ENCODE measurements around the gene NCKAP5.

NCKAP5 gene

DNA sequence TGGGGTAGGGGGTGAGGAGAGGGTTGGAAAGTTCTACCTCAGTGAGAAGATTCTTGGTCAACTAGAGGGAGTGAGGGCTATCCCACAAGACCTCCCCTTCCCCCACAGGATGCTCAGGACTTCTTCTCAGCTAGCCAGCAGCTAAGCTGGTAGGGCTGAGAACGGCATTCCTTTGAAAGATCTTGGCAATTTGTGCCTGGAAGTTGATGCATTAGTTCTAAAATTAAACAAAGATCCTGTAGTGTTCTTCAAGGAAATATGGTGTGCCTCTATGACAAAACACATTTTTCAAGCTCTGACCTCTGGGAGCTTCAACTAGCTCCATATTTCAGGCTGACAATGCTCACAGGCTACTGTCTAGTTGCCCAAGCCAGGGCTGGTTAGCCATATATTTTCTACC is 900.6 kb downstream of the NCKAP5 start:
- no peak for DNase-seq (ENCODE audit: low spot score)
- Histone ChIP-seq H3K36me3 (ENCODE audit: low read depth) (no peaks in the 10 kb centered on the region), H3K27me3 (ENCODE audit: insufficient read depth, poor library complexity, severe bottlenecking) (peaks cover 52% of the 10 kb centered on the region), H3K4me1 (ENCODE audit: insufficient read depth, poor library complexity, severe bottlenecking) (peaks cover 12% of the 10 kb centered on the region), H3K27ac (ENCODE audit: poor library complexity, severe bottlenecking) (no peak overlapping the region), H3K4me3 (ENCODE audit: severe bottlenecking) (no peak overlapping the region), H3K9me3 (ENCODE audit: severe bottlenecking) (no peaks in the 10 kb centered on the region)
- TF ChIP-seq, protein P1, sequence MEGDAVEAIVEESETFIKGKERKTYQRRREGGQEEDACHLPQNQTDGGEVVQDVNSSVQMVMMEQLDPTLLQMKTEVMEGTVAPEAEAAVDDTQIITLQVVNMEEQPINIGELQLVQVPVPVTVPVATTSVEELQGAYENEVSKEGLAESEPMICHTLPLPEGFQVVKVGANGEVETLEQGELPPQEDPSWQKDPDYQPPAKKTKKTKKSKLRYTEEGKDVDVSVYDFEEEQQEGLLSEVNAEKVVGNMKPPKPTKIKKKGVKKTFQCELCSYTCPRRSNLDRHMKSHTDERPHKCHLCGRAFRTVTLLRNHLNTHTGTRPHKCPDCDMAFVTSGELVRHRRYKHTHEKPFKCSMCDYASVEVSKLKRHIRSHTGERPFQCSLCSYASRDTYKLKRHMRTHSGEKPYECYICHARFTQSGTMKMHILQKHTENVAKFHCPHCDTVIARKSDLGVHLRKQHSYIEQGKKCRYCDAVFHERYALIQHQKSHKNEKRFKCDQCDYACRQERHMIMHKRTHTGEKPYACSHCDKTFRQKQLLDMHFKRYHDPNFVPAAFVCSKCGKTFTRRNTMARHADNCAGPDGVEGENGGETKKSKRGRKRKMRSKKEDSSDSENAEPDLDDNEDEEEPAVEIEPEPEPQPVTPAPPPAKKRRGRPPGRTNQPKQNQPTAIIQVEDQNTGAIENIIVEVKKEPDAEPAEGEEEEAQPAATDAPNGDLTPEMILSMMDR (IDR thresholded peaks at IDR 0.05; ENCODE audit: poor library complexity, severe bottlenecking): no peak
- ATAC-seq (ENCODE audit: low read depth): no peak

DNA sequence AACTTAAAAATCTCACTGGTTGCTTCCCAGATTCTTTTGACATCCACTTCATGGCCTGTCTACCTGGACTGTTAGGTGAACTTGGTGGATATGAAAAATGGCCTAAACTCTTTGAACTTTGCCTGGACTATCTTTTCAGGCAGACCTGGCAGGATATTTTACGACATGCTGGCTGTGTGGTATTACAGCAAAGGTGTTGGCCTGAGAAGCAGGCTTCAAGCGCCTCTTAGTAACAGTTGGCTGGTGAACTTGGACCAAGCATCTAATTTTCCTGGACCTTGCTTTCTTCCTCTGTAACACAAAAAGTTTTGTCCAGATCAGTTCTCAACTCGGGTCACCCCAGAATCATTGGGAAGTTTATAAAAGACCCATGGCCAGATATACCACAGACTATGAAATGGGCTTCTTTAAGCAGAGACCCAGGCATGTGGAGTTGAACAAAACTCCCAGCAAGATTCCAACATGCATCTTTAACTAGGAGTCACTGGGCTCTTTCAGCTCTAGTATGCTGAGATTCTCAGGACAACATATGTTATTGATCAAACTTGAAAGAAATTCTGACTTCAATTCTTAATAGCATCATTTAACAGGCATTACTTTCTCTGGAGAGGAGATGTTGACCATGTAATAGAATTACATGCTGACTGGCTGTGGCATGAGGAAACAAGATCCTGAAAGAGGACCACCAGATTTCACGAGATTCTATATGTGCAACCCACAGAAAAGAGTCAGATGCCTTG is 902.7 kb downstream of the NCKAP5 start:
- Histone ChIP-seq H3K4me3 (ENCODE audit: severe bottlenecking) (no peak overlapping the region), H3K27ac (ENCODE audit: poor library complexity, severe bottlenecking) (no peak overlapping the region), H3K4me1 (ENCODE audit: insufficient read depth, poor library complexity, severe bottlenecking) (no peaks in the 10 kb centered on the region), H3K9me3 (ENCODE audit: severe bottlenecking) (no peaks in the 10 kb centered on the region), H3K36me3 (ENCODE audit: low read depth) (no peaks in the 10 kb centered on the region), H3K27me3 (ENCODE audit: insufficient read depth, poor library complexity, severe bottlenecking) (peaks cover 45% of the 10 kb centered on the region)
- ATAC-seq (ENCODE audit: low read depth) (no peak), DNase-seq (ENCODE audit: low spot score) (no peak)
- TF ChIP-seq, protein P1 (IDR thresholded peaks at IDR 0.05; ENCODE audit: poor library complexity, severe bottlenecking): no peak

DNA sequence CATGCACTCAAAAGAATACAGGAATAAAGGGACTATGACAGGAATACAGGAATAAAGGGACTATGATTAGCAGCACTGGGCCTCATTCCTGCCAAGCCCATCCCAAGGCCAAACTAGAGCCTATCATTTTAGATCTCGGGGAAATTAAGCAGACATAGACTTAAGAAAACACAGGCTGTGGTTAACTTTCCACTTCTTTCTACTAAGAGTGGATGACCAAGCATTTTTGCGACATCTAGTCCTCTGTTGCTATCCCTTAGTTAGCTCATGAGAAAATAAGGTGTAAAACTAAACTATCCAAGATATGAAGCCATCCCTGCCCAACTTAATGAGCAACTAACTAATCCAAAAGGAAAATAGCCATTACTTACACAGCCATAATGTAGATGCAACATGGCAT is 904.2 kb downstream of the NCKAP5 start:
- H3K36me3 ChIP-seq (ENCODE audit: low read depth): no peaks in the 10 kb centered on the region
- no peak overlapping the region for H3K27ac ChIP-seq (ENCODE audit: poor library complexity, severe bottlenecking)
- ATAC-seq (ENCODE audit: low read depth) (no peak), DNase-seq (ENCODE audit: low spot score) (no peak)
- TF ChIP-seq, protein P1 (IDR thresholded peaks at IDR 0.05; ENCODE audit: poor library complexity, severe bottlenecking): no peak
- H3K4me3 ChIP-seq (ENCODE audit: severe bottlenecking): no peak overlapping the region
- H3K4me1 ChIP-seq (ENCODE audit: insufficient read depth, poor library complexity, severe bottlenecking): no peaks in the 10 kb centered on the region
- no peaks in the 10 kb centered on the region for H3K9me3 ChIP-seq (ENCODE audit: severe bottlenecking)
- peaks cover 30% of the 10 kb centered on the region for H3K27me3 ChIP-seq (ENCODE audit: insufficient read depth, poor library complexity, severe bottlenecking)

DNA sequence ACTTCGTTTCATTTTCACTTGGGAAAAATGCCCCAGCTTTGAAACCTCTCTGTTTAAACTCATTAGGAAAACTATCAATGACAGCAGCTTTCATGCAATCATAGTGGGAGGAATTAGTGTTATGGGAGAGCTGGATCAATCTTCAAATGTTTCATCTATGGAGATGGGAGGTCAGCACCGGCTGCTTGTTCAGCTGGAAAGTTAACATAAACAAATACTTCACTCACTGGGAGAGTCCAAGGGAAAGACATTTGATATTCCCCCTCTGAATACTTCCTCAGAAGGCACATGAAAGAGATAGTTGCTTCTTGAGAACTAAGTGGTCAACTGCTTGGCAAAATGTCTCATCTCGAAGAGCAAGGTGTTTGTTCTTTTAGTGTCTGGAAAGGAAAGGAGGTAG is 905.5 kb downstream of the NCKAP5 start:
- H3K27me3 ChIP-seq (ENCODE audit: insufficient read depth, poor library complexity, severe bottlenecking): peaks cover 17% of the 10 kb centered on the region
- H3K36me3 ChIP-seq (ENCODE audit: low read depth): no peaks in the 10 kb centered on the region
- no peaks in the 10 kb centered on the region for H3K9me3 ChIP-seq (ENCODE audit: severe bottlenecking)
- no peak overlapping the region for H3K4me3 ChIP-seq (ENCODE audit: severe bottlenecking)
- no peaks in the 10 kb centered on the region for H3K4me1 ChIP-seq (ENCODE audit: insufficient read depth, poor library complexity, severe bottlenecking)
- no peak overlapping the region for H3K27ac ChIP-seq (ENCODE audit: poor library complexity, severe bottlenecking)
- TF ChIP-seq, protein P1 (IDR thresholded peaks at IDR 0.05; ENCODE audit: poor library complexity, severe bottlenecking): no peak
- DNase-seq (ENCODE audit: low spot score) (no peak), ATAC-seq (ENCODE audit: low read depth) (no peak)

DNA sequence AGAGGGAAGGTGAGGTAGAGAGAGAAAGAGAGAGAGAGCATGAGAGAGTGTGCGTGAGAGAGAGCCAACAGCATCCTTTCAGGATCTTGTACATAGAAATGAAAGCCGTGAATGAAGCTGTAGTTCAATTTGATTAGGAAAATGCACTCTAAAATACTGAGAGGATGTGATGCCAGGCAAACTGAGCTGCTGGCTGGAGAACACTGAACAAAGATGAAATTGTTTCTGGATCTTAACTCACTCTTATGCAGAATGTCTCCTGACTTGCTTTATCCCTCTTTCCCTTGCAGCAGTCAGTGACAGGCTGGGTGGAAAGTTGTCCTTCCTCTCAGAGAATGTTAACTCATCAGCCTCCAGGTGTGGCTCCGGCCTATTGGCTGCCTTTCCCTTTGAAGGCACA is 908.9 kb downstream of the NCKAP5 start:
- ATAC-seq (ENCODE audit: low read depth): no peak
- no peaks in the 10 kb centered on the region for H3K9me3 ChIP-seq (ENCODE audit: severe bottlenecking)
- H3K27me3 ChIP-seq (ENCODE audit: insufficient read depth, poor library complexity, severe bottlenecking): no peaks in the 10 kb centered on the region
- no peak for DNase-seq (ENCODE audit: low spot score)
- no peak overlapping the region for H3K4me3 ChIP-seq (ENCODE audit: severe bottlenecking)
- TF ChIP-seq, protein P1 (IDR thresholded peaks at IDR 0.05; ENCODE audit: poor library complexity, severe bottlenecking): no peak
- no peaks in the 10 kb centered on the region for H3K4me1 ChIP-seq (ENCODE audit: insufficient read depth, poor library complexity, severe bottlenecking)
- no peaks in the 10 kb centered on the region for H3K36me3 ChIP-seq (ENCODE audit: low read depth)
- H3K27ac ChIP-seq (ENCODE audit: poor library complexity, severe bottlenecking): no peak overlapping the region

Data from RWPE2 (cell line).